Measurements from ENCODE around the gene BAIAP2.

Gene BAIAP2

DNA sequence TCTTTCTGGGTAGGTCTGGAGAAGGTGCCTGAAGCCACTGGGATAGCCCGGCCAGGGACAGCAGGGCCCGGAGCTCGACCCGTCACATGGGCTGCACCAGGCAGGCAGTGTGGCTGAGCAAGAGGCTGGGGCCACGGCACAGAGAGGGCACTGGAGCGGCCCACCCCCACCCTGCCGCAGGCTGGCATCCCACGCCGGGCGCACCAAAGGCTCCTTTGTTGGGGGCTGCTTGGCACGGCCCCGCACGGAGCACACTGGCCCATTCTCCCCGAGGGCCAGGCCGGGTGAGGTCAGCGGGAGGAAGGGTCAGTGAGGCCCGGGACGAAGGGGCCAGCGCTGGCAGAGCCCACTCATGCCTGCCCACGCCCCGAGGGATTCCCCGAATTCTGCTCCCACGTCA is 93.8 kb downstream of the BAIAP2 start:
- no peak for DNase-seq

DNA sequence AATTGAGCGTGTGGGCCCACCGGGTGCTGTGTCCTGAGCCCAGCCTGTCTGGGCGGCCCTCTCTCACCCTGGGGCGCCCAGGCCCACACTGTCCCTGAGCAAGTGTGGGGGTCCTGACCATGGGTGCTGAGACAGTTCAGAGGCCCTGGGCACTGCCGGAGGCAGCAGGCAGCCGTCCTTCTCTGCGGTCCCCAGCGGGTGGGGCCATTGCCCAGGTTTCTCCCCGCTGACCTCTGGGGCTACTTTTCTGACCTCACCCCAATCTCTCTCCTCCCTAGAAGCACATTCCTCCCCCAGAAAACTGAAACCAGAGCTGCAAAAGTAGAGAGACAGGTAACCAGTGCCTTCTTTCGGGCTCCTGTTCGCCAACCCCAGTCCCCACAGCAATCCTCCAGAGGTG is 94.3 kb downstream of the BAIAP2 start:
- DNase-seq: no peak

GRCh38 chr17:81129711-81130367 is 94.9 kb downstream of the BAIAP2 start:
- DNase-seq: no peak

- no peak for DNase-seq
Measured at GRCh38 chr17:81130385-81131361, 95.7 kb downstream of the BAIAP2 start.

DNA sequence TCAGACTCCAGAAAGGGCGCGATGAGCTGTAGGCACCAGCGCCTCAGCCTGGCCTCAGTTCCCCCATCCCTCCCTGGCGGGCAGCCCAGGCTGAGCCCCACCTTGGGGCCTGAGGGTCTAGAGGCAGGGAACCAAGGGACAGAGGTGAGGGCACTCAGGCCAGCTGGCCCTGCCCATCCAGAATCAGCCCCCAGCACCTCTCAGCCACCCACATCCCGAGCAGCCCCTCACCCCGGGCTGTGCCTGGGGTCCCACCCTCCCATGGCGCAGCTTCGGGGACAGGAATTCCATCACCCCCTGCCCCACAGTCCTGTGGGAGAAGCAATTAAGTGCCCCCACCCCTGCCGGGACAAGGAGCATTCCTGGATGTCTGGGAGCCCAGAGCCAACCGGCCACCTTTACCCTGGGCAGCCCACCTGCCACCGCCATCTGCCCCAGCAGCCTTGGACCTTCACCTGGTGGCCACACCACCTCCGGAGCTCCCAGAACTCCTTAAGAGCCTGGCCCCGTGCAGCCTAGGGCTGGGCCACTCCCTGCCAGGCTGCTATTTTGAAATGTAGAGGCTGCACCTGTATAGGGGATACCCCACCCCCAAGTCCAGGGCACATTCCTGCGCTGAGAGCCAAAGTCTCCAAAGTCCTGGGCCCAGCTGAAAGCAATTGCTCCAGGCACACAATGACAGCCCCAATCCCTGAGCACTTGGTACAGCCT is 96.7 kb downstream of the BAIAP2 start:
- no peak for DNase-seq

GRCh38 chr17:81132197-81132540 is 97.2 kb downstream of the BAIAP2 start:
- no peak for DNase-seq

DNA sequence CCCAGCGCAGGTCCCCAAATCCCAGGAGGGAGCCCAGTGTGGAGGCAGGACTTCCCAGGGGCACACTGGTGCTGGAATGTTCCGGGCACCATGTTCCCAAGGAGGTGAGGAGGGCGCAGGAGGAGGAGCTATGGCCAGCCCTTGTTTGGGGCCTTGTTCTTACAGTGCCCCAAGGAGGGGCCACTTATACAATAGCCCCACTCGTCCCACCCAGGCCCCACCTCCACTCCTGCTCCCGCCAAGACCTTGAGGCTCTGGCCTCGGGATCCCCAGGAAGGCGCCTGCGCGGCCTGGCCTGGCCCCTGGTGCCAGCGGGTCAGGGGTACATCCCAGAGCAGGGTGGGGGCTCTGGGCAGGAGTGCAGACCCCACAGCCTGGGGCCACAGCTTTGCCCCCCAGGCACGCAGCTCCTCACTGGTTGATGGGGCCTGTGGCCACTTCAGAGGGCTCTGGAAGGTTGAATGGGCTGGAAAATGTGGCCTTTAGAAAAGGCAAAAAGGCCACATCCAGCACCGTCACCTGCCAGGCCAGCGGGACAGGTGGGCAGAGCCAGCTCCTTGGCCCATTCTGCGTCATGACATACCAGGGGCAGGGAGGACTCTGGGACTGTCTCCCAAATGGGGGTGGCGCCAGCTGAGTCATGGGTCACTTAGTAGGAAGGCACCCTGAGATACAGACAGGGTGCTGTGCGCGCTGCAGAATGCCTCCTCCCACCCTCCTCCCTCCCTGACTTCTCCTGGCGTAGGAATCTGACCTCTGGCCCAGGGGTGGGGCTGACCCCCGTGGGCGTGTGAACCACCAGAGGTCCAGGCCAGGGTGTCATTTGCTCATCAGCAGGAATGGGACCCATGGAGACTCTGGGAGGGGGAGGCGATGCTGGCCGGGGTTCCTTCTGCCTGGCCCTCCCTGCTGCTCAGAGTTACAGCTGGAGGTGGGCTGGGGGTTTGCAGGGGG is 98.1 kb downstream of the BAIAP2 start:
- DNase-seq: no peak

- DNase-seq: no peak
Measured at GRCh38 chr17:81134064-81134781, 99.3 kb downstream of the BAIAP2 start.

GRCh38 chr17:81135505-81136278 is 100.7 kb downstream of the BAIAP2 start:
- DNase-seq: peak; percentile 90

GRCh38 chr17:81136366-81136765 is 101.4 kb downstream of the BAIAP2 start:
- DNase-seq: no peak

- no peak for DNase-seq
Measured at GRCh38 chr17:81137248-81137647, 102.3 kb downstream of the BAIAP2 start.

GRCh38 chr17:81138083-81138482 is 103.1 kb downstream of the BAIAP2 start:
- no peak for DNase-seq

GRCh38 chr17:81138500-81138899 is 103.5 kb downstream of the BAIAP2 start:
- no peak for DNase-seq

DNA sequence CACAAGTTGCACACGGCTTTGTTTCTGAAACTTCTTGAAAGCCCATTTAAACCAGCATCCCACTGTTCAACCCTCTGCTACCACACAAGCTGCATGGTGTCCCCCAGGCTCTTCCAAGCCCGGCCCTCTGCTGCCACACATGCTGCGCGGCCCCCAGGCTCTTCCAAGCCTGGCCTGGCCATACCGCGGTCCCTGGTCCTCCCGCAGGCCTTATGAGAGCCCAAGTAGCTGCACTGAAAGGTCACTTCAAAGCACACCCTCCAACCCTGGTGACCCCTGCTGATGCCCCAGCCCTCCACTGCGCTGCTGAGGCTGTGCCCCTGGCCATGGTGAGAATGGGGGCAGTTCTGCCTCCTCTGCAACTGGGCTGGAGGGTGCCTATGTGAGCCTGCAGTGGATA is 104.5 kb downstream of the BAIAP2 start:
- DNase-seq: no peak

DNA sequence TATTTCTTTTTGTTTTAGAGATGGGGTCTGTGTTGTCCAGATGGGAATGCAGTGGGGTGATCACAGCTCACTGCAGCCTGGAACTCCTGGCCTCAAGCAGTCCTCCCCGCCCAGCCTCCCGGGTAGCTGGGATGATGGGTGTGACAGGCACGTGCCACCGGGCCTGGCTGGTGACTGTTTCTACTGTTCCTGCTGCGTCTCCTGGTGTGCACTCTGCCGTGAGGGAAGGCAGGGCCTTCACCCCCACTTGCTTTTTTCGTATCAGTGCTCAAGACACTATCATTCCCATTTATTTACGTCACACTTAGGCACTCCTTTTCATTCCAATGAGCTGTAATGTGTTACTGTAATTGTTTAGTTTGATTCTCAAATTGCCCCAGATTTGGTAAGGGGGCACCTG is 105.1 kb downstream of the BAIAP2 start:
- no peak for DNase-seq

- DNase-seq: no peak
Measured at GRCh38 chr17:81140695-81141094, 105.7 kb downstream of the BAIAP2 start.

DNA sequence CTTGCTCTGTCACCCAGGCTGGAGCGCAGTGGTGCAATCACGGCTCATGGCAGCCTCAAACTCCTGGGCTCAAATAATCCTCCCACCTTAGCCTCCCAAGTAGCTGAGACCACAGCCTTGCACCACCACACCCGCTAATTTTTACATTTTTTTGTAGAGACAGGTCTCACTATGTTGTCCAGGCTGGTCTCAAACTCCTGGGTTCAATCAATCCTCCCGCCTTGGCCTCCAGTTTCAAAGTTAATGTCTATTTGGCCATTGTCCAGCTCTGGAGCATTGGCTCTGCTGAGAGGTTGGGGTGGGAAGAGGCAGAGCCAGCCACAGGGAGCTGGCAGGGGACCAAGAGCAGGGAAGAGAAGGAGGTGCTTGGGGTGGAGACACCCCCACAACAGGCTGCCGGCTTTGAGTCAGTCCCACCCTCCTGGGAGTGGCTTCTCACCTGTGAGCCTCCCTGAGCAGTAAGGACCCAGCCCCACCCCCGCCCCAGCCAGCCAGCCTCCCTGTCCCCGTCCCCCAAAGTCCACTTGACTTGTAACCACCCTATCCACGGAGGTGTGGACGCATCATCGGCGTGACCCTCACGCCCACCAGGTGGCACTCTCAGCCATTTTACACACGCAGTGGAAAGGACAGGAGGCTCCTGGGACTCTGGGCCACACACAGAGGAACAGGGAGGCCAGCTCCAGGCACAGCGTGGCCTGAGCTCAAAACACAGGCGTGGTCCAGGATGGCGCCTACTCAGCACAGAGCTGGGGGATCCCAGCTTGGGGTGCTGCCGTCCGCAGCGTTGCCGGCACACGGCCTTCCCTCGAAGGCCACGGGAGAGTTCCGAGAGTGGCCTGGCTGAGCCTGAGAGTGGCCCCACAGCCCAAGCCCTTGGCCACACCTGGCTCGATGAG is 107.6 kb downstream of the BAIAP2 start:
- DNase-seq: peak; percentile 85

DNA sequence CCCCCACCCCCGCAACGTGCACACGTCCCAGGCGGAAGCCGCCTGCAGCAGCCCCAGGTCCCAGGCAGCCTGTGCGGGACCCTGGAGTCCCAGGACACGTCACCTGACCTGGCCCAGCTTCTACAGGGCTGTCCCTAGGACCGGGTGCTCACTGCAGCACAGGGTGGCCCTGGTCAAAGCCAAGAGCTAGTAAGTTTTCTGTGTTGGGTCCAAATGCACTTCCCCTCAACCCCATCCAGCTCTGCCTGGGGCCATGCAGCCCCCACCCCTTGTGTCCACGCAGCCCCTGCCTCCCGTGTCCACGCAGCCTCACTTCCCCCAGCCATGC is 108.2 kb downstream of the BAIAP2 start:
- DNase-seq: no peak

GRCh38 chr17:81143717-81144422 is 108.9 kb downstream of the BAIAP2 start:
- no peak for DNase-seq

Data from NCI-H1436 (cell line).